Uterus (tissue), 4 donors: ENCODE data around the gene HDAC2. TPM values are rescaled to one million over a fixed set of nuclear protein-coding genes. Genes with fewer than 3 reads are reported as not detected.

Experiments used
- DNase-seq, 2 donors: peaks; one replicate each; pipeline ENCODE4 v3.0.0-alpha.2; 2019 to 2020
- H3K27ac ChIP-seq, 2 donors: fragments of 200-600 bp; sonication (generic); 1 replicate in 1 of 2; 2 replicates in 1 of 2; pipeline ENCODE4 v1.5.1; 2016 to 2018
- H3K27me3 ChIP-seq, 2 donors: fragments of 200-600 bp; sonication (generic); one replicate each; pipeline ENCODE4 v1.5.1; 2018 to 2019; ENCODE audit warnings: control low read depth in 1 of 2
- H3K36me3 ChIP-seq, 2 donors: fragments of 200-600 bp; sonication (generic); one replicate each; pipeline ENCODE4 v1.5.1; 2019; ENCODE audit warnings: control low read depth in 1 of 2
- H3K4me1 ChIP-seq, 2 donors: fragments of 200-600 bp; sonication (generic); one replicate each; pipeline ENCODE4 v1.5.1; 2018 to 2019; ENCODE audit warnings: control low read depth in 1 of 2
- H3K4me3 ChIP-seq, 2 donors: fragments of 200-600 bp; sonication (generic); 1 replicate in 1 of 2; 2 replicates in 1 of 2; pipeline ENCODE4 v1.5.1; 2018 to 2019; ENCODE audit warnings: mild to moderate bottlenecking in 1 of 2
- H3K9me3 ChIP-seq, 2 donors: fragments of 200-600 bp; sonication (generic); one replicate each; pipeline ENCODE4 v1.5.1; 2019; ENCODE audit warnings: control low read depth in 1 of 2
- POLR2A ChIP-seq, 2 donors: fragments of 450-650 bp; IDR thresholded peaks; one replicate each; pipeline ENCODE4 v1.6.1; 2016; ENCODE audit warnings: antibody characterized with exemption in 2 of 2, mild to moderate bottlenecking in 1 of 2, moderate library complexity in 1 of 2
- intact Hi-C: fragments of 100-400 bp; cut with DNase I; formaldehyde crosslinking; loops from one replicate; pipeline ENCODE4 v1.15.1; 2023; ENCODE audit warnings: low total_unique reads
- total RNA-seq, 4 donors: library from RNA; depleted of rRNA in 3 of 4; stranded (reverse); fragments of >200 nt in 3 of 4; gene quantifications; one replicate each; pipeline versions ENCODE4 v1.1.0 to v1.2.4, GENCODE V29; 2014 to 2023
- TF ChIP-seq, protein P1 (sequence below), 4 experiments: fragments of 200-600 bp in 2 of 4; fragments of 450-650 bp in 2 of 4; sonication (generic) in 2 of 4; IDR thresholded peaks; one replicate each; pipeline ENCODE4 v1.5.1; 2016 to 2019; ENCODE audit warnings: antibody characterized with exemption in 4 of 4, mild to moderate bottlenecking in 2 of 4, moderate library complexity in 1 of 4
- donor health status: DM: yes; HTN: yes; CAD: no.

Gene HDAC2
- total RNA-seq, 4 donors from 2014 or later: 33.8 to 190 (median 113) TPM

DNA sequence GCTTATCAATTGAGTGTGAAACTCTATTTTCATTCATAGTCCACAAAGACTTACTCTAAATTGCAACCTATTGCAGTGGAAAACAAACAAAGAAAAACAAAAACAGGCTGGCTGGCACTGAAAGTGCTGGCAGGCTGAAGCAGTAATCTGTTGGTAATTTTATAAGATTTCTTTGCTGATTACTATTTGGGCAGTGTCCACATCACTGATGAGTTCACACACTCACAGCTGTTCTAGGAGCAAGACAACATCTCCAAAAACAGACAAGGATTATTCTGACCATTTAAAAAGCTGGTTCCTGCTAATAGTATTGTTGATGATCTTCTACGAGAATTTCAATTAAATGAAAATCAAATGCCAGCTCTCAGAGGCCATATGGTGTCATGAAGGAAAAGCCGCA lies 86.9 kb downstream of the HDAC2 start:
- no peaks in the 10 kb centered on the region for H3K4me1 ChIP-seq
- no peaks in the 10 kb centered on the region for H3K9me3 ChIP-seq
- DNase-seq: no peak
- no peak overlapping the region for H3K27ac ChIP-seq
- no peaks in the 10 kb centered on the region for H3K27me3 ChIP-seq
- no peak overlapping the region for H3K4me3 ChIP-seq
- intact Hi-C loops: no loop called here
- TF ChIP-seq, protein P1, sequence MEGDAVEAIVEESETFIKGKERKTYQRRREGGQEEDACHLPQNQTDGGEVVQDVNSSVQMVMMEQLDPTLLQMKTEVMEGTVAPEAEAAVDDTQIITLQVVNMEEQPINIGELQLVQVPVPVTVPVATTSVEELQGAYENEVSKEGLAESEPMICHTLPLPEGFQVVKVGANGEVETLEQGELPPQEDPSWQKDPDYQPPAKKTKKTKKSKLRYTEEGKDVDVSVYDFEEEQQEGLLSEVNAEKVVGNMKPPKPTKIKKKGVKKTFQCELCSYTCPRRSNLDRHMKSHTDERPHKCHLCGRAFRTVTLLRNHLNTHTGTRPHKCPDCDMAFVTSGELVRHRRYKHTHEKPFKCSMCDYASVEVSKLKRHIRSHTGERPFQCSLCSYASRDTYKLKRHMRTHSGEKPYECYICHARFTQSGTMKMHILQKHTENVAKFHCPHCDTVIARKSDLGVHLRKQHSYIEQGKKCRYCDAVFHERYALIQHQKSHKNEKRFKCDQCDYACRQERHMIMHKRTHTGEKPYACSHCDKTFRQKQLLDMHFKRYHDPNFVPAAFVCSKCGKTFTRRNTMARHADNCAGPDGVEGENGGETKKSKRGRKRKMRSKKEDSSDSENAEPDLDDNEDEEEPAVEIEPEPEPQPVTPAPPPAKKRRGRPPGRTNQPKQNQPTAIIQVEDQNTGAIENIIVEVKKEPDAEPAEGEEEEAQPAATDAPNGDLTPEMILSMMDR (IDR thresholded peaks at IDR 0.05): no peak
- TF ChIP-seq POLR2A (IDR thresholded peaks at IDR 0.05): no peak
- H3K36me3 ChIP-seq: no peaks in the 10 kb centered on the region

Other genes starting within 250 kb of the HDAC2 start
- 100 to 1,000 TPM in 1 of 4 donors, 10 to 100 TPM in 3; 14.9 to 140 (median 42.6) TPM for gene MARCKS, start 113.8 kb downstream of the HDAC2 start, total RNA-seq